ENCODE data around the gene GSK3B. TPM values are rescaled to one million over a fixed set of nuclear protein-coding genes. Genes with fewer than 3 reads are reported as not detected.

GSK3B gene
- total and polyA plus RNA-seq, 2 donors (not counting 1 experiment from before 2014, with no cell fraction given) = 12.3 to 33.3 TPM

DNA sequence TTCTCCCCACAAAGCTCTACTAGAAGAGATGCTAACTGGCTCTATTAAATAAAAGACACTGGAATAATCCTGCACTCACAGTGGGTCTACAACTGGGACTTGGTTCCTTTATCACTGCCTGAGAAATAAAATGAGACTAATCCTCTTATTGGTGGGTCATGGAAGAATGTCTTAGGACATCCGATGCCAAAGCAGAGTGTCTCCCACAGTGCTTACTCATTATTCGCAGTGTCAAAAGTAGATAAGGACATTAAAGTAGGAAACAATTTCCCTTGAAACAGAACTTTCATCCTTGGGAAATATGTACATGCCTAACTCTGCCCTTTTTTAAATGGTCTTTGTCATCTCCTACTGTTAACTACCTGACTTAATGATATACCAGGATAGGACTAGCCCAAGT lies 71.5 kb downstream of the GSK3B start:
- WGBS (ENCODE audit: insufficient coverage) = no CpG with 5 or more reads among the region's 2 CpGs
- DNase-seq = no peak
- TF ChIP-seq EZH2 (IDR thresholded peaks at IDR 0.05; ENCODE audit: borderline replicate concordance, insufficient read depth, low read depth, low read length, poor library complexity, severe bottlenecking) = no peak
- TF ChIP-seq, protein P1, sequence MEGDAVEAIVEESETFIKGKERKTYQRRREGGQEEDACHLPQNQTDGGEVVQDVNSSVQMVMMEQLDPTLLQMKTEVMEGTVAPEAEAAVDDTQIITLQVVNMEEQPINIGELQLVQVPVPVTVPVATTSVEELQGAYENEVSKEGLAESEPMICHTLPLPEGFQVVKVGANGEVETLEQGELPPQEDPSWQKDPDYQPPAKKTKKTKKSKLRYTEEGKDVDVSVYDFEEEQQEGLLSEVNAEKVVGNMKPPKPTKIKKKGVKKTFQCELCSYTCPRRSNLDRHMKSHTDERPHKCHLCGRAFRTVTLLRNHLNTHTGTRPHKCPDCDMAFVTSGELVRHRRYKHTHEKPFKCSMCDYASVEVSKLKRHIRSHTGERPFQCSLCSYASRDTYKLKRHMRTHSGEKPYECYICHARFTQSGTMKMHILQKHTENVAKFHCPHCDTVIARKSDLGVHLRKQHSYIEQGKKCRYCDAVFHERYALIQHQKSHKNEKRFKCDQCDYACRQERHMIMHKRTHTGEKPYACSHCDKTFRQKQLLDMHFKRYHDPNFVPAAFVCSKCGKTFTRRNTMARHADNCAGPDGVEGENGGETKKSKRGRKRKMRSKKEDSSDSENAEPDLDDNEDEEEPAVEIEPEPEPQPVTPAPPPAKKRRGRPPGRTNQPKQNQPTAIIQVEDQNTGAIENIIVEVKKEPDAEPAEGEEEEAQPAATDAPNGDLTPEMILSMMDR (IDR thresholded peaks at IDR 0.05) = no peak

DNA sequence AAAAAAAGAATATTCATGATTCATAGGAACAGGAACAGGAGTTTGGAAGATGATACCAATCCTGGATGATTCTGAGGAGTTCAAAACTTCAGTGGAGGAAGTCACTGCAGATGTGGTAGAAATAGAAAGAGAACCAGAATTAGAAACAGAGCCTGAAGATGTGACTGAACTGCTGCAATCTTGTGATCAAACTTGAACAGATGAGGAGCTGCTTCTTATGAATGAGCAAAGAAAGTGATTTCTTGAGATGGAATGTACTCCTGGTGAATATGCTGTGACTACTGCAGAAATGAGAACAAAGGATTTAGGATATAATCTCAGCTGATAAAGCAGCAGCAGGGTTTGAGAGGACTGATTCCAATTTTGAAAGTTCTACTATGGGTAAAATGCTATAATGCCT lies 72.7 kb downstream of the GSK3B start:
- peaks cover 99% of the 10 kb centered on the region for H3K79me2 ChIP-seq (ENCODE audit: control insufficient read depth, insufficient read depth, low read length)
- H3K27ac ChIP-seq (ENCODE audit: low read length in 2 of 2) = no peak overlapping the region
- H3K4me1 Mint-ChIP-seq = peaks cover 72% of the 10 kb centered on the region
- H3K4me3 Mint-ChIP-seq = no peak overlapping the region
- ATAC-seq (ENCODE audit: low read depth) (no peak), DNase-seq (no peak)
- H3K27me3 Mint-ChIP-seq = no peaks in the 10 kb centered on the region
- intact Hi-C loops (cut with micrococcal nuclease) = no loop called here
- peaks cover 0 to under 1% (median 0%) of the 10 kb centered on the region in 3 donors for H3K9me3 ChIP-seq (ENCODE audit: control extremely low read depth in 1 of 3, control insufficient read depth in 2 of 3, insufficient read depth in 1 of 3, low read length in 2 of 3)
- ChIA-PET POLR2A (no interaction called here), CTCF (no interaction called here)
- H3K4me3 ChIP-seq (ENCODE audit: control extremely low read depth in 1 of 5, extremely low read depth in 1 of 5, insufficient read depth in 1 of 5, low read depth in 2 of 5, low read length in 4 of 5) = no peak overlapping the region
- H3K9me3 Mint-ChIP-seq (ENCODE audit: insufficient read depth) = no peaks in the 10 kb centered on the region
- no peak overlapping the region for H3K27ac Mint-ChIP-seq
- no peak overlapping the region for H3K4me2 ChIP-seq (replicated peaks; ENCODE audit: low read depth, low read length, poor library complexity, severe bottlenecking)
- peaks cover 9 to 42% of the 10 kb centered on the region in 2 donors for H3K4me1 ChIP-seq (ENCODE audit: control insufficient read depth in 2 of 2, insufficient read depth in 2 of 2, low read length in 2 of 2)
- no peaks in the 10 kb centered on the region for H3K36me3 ChIP-seq (replicated peaks in 1 of 2; ENCODE audit: control extremely low read depth in 1 of 2, control insufficient read depth in 1 of 2, extremely low read depth in 1 of 2, insufficient read depth in 2 of 2, low read length in 1 of 2)
- peaks cover 89% of the 10 kb centered on the region for H4K20me1 ChIP-seq (ENCODE audit: control insufficient read depth, insufficient read depth, low read length, poor library complexity, severe bottlenecking)
- H3K27me3 ChIP-seq (replicated peaks in 1 of 4; ENCODE audit: control extremely low read depth in 1 of 4, control insufficient read depth in 3 of 4, insufficient read depth in 4 of 4, low read length in 3 of 4) = no peaks in the 10 kb centered on the region
- H2AFZ ChIP-seq (ENCODE audit: insufficient read depth, low read depth, low read length, poor library complexity, severe bottlenecking) = no peak overlapping the region
- no peak for TF ChIP-seq EZH2 (IDR thresholded peaks at IDR 0.05; ENCODE audit: borderline replicate concordance, insufficient read depth, low read depth, low read length, poor library complexity, severe bottlenecking)
- TF ChIP-seq, protein P1 (IDR thresholded peaks at IDR 0.05) = no peak
- H3K9ac ChIP-seq (ENCODE audit: low read length) = no peak overlapping the region

More for the DNA sequence above, 71.5 kb downstream of the GSK3B start:
- intact Hi-C loops (cut with micrococcal nuclease) = no loop called here
- Histone ChIP-seq H3K79me2 (ENCODE audit: control insufficient read depth, insufficient read depth, low read length) (peaks cover 99% of the 10 kb centered on the region), H2AFZ (ENCODE audit: insufficient read depth, low read depth, low read length, poor library complexity, severe bottlenecking) (no peak overlapping the region), H3K27ac (ENCODE audit: low read length in 2 of 2) (no peak overlapping the region), H3K4me2 (replicated peaks; ENCODE audit: low read depth, low read length, poor library complexity, severe bottlenecking) (no peak overlapping the region), H3K36me3 (replicated peaks in 1 of 2; ENCODE audit: control extremely low read depth in 1 of 2, control insufficient read depth in 1 of 2, extremely low read depth in 1 of 2, insufficient read depth in 2 of 2, low read length in 1 of 2) (no peaks in the 10 kb centered on the region), H4K20me1 (ENCODE audit: control insufficient read depth, insufficient read depth, low read length, poor library complexity, severe bottlenecking) (peaks cover 90% of the 10 kb centered on the region), H3K9ac (ENCODE audit: low read length) (no peak overlapping the region), H3K27me3 (replicated peaks in 1 of 4; ENCODE audit: control extremely low read depth in 1 of 4, control insufficient read depth in 3 of 4, insufficient read depth in 4 of 4, low read length in 3 of 4) (no peaks in the 10 kb centered on the region), H3K9me3 (ENCODE audit: control extremely low read depth in 1 of 3, control insufficient read depth in 2 of 3, insufficient read depth in 1 of 3, low read length in 2 of 3) (peaks cover 0 to 2% (median 0%) of the 10 kb centered on the region in 3 donors), H3K4me1 (ENCODE audit: control insufficient read depth in 2 of 2, insufficient read depth in 2 of 2, low read length in 2 of 2) (peaks cover 9 to 42% of the 10 kb centered on the region in 2 donors), H3K4me3 (ENCODE audit: control extremely low read depth in 1 of 5, extremely low read depth in 1 of 5, insufficient read depth in 1 of 5, low read depth in 2 of 5, low read length in 4 of 5) (no peak overlapping the region)
- Mint-ChIP-seq H3K27me3 (no peaks in the 10 kb centered on the region), H3K4me3 (no peak overlapping the region), H3K9me3 (ENCODE audit: insufficient read depth) (no peaks in the 10 kb centered on the region), H3K27ac (no peak overlapping the region), H3K4me1 (peaks cover 68% of the 10 kb centered on the region)
- no peak for ATAC-seq (ENCODE audit: low read depth)
- ChIA-PET CTCF (no interaction called here), POLR2A (no interaction called here)

Measured in B cell (primary cell).